ENCODE measurements around the gene KLHDC8A.
A peak's percentile ranks its signal among the peaks of the same experiment; 100 is the strongest.

KLHDC8A gene

DNA sequence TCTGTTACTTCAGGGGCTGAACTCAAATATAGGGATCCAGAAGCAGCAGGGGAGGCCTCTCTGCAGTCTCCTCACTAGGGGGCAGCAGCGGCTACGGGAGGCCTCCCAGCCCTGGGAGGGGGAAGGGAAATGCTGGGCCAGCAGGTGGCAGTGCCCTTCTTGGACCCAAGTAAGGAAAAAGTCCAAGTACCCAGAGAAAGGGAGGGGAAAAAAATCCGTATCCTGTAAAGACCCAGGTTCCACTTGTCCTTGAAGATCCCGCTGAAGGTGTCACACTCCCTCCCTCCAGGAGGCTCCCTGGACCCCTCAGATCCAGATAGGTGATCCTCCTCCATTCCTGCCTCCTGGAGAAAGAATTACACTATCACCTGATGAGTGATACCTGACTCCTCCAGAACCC lies 21.0 kb downstream of the KLHDC8A start:
- ATAC-seq (ENCODE audit: low read depth) (peak; percentile 89), DNase-seq (ENCODE audit: low spot score) (no peak)
- Histone ChIP-seq H3K36me3 (ENCODE audit: low read depth) (no peaks in the 10 kb centered on the region), H3K4me3 (ENCODE audit: severe bottlenecking) (no peak overlapping the region), H3K27me3 (ENCODE audit: insufficient read depth, poor library complexity, severe bottlenecking) (no peaks in the 10 kb centered on the region), H3K9me3 (ENCODE audit: severe bottlenecking) (no peaks in the 10 kb centered on the region), H3K27ac (ENCODE audit: poor library complexity, severe bottlenecking) (no peak overlapping the region), H3K4me1 (ENCODE audit: insufficient read depth, poor library complexity, severe bottlenecking) (no peaks in the 10 kb centered on the region)
- TF ChIP-seq, protein P1, sequence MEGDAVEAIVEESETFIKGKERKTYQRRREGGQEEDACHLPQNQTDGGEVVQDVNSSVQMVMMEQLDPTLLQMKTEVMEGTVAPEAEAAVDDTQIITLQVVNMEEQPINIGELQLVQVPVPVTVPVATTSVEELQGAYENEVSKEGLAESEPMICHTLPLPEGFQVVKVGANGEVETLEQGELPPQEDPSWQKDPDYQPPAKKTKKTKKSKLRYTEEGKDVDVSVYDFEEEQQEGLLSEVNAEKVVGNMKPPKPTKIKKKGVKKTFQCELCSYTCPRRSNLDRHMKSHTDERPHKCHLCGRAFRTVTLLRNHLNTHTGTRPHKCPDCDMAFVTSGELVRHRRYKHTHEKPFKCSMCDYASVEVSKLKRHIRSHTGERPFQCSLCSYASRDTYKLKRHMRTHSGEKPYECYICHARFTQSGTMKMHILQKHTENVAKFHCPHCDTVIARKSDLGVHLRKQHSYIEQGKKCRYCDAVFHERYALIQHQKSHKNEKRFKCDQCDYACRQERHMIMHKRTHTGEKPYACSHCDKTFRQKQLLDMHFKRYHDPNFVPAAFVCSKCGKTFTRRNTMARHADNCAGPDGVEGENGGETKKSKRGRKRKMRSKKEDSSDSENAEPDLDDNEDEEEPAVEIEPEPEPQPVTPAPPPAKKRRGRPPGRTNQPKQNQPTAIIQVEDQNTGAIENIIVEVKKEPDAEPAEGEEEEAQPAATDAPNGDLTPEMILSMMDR (IDR thresholded peaks at IDR 0.05; ENCODE audit: poor library complexity, severe bottlenecking): peak; percentile 98

DNA sequence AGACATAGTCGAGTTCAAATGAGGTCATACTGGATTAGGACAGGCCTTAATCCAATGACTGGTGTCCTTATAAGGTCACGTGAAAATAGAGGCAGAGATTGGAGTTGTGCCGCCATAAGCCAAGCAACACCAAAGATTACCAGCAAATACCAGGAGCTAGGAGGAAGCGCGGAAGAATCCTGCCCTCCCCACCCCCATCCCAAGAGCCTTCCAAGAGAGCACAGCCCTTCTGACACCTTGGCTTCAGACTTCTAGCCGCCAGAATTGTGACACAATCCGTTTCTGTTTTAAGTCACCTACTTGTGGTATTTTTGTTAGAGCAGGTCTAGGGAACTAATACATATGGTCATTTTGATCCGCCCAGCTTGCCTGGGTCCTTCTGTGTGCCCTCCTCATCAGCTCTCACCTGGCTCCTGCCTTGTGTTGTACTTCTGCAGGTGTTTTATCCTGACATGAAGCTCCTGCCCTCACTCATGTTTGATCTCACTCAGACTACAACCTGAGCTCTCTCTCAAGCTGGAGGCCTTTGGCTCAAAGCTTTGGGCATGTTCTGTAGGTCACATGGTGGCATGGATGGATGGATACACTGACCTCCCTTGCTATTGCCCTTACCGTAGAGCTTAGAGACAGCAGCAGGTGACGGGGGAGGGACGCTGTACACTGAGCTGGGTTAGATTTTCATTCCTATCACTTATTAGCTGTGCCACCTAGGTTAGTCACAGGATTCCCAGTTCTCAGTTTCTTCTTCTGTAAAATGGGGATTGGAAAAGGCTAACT lies 24.5 kb downstream of the KLHDC8A start:
- ATAC-seq (ENCODE audit: low read depth) (no peak), DNase-seq (ENCODE audit: low spot score) (no peak)
- no peak overlapping the region for H3K27ac ChIP-seq (ENCODE audit: poor library complexity, severe bottlenecking)
- H3K27me3 ChIP-seq (ENCODE audit: insufficient read depth, poor library complexity, severe bottlenecking): no peaks in the 10 kb centered on the region
- TF ChIP-seq, protein P1 (IDR thresholded peaks at IDR 0.05; ENCODE audit: poor library complexity, severe bottlenecking): no peak
- no peaks in the 10 kb centered on the region for H3K9me3 ChIP-seq (ENCODE audit: severe bottlenecking)
- H3K36me3 ChIP-seq (ENCODE audit: low read depth): no peaks in the 10 kb centered on the region
- no peak overlapping the region for H3K4me3 ChIP-seq (ENCODE audit: severe bottlenecking)
- no peaks in the 10 kb centered on the region for H3K4me1 ChIP-seq (ENCODE audit: insufficient read depth, poor library complexity, severe bottlenecking)

DNA sequence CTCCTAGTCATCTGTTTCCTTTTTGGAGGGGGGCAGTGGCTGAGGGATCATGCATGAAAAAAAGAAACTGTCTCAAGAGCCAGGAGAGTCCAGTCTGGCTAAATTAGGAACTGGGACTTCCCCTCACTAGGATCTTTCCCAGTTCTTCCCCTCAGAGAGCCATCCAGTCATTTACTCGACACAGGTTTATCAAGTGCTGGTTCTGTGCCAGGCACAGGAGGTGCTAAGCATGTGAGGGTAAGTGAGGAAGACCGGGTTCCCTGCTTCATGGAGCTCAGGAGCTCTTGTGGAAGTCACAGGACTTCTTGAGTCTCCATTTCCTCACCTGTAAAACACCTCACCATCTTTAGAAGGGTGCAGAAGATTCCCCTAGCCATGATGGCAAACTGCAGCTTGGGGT lies 26.6 kb downstream of the KLHDC8A start:
- DNase-seq (ENCODE audit: low spot score): no peak
- Histone ChIP-seq H3K27me3 (ENCODE audit: insufficient read depth, poor library complexity, severe bottlenecking) (no peaks in the 10 kb centered on the region), H3K4me1 (ENCODE audit: insufficient read depth, poor library complexity, severe bottlenecking) (no peaks in the 10 kb centered on the region), H3K27ac (ENCODE audit: poor library complexity, severe bottlenecking) (no peak overlapping the region), H3K4me3 (ENCODE audit: severe bottlenecking) (no peak overlapping the region), H3K9me3 (ENCODE audit: severe bottlenecking) (no peaks in the 10 kb centered on the region), H3K36me3 (ENCODE audit: low read depth) (no peaks in the 10 kb centered on the region)
- TF ChIP-seq, protein P1 (IDR thresholded peaks at IDR 0.05; ENCODE audit: poor library complexity, severe bottlenecking): no peak
- no peak for ATAC-seq (ENCODE audit: low read depth)

GRCh38 chr1:205329719-205330118 lies 27.0 kb downstream of the KLHDC8A start:
- Histone ChIP-seq H3K27me3 (ENCODE audit: insufficient read depth, poor library complexity, severe bottlenecking) (no peaks in the 10 kb centered on the region), H3K36me3 (ENCODE audit: low read depth) (no peaks in the 10 kb centered on the region), H3K9me3 (ENCODE audit: severe bottlenecking) (no peaks in the 10 kb centered on the region), H3K27ac (ENCODE audit: poor library complexity, severe bottlenecking) (no peak overlapping the region), H3K4me1 (ENCODE audit: insufficient read depth, poor library complexity, severe bottlenecking) (no peaks in the 10 kb centered on the region), H3K4me3 (ENCODE audit: severe bottlenecking) (no peak overlapping the region)
- TF ChIP-seq, protein P1 (IDR thresholded peaks at IDR 0.05; ENCODE audit: poor library complexity, severe bottlenecking): no peak
- ATAC-seq (ENCODE audit: low read depth): no peak
- no peak for DNase-seq (ENCODE audit: low spot score)

- no peak overlapping the region for H3K27ac ChIP-seq (ENCODE audit: poor library complexity, severe bottlenecking)
- no peaks in the 10 kb centered on the region for H3K36me3 ChIP-seq (ENCODE audit: low read depth)
- no peaks in the 10 kb centered on the region for H3K4me1 ChIP-seq (ENCODE audit: insufficient read depth, poor library complexity, severe bottlenecking)
- DNase-seq (ENCODE audit: low spot score) (no peak), ATAC-seq (ENCODE audit: low read depth) (no peak)
- H3K27me3 ChIP-seq (ENCODE audit: insufficient read depth, poor library complexity, severe bottlenecking): no peaks in the 10 kb centered on the region
- no peaks in the 10 kb centered on the region for H3K9me3 ChIP-seq (ENCODE audit: severe bottlenecking)
- TF ChIP-seq, protein P1 (IDR thresholded peaks at IDR 0.05; ENCODE audit: poor library complexity, severe bottlenecking): no peak
- H3K4me3 ChIP-seq (ENCODE audit: severe bottlenecking): no peak overlapping the region
Observed at GRCh38 chr1:205328476-205328875, 28.2 kb downstream of the KLHDC8A start.
